BE2C (cell line): ENCODE data around the gene DYRK1A.

Experiments used
- DNase-seq: peaks from one replicate; pipeline ENCODE4 v3.0.0-alpha.2; 2020
- H3K27me3 ChIP-seq: fragments of 250-450 bp; sonication (Bioruptor Pico); 2 replicates; pipeline ENCODE4 v1.5.1; 2020; ENCODE audit warnings: mild to moderate bottlenecking
- H3K36me3 ChIP-seq: fragments of 250-450 bp; sonication (Bioruptor Pico); 2 replicates; pipeline ENCODE4 v1.5.1; 2020; ENCODE audit warnings: mild to moderate bottlenecking
- H3K4me1 ChIP-seq: fragments of 250-450 bp; sonication (Bioruptor Pico); 2 replicates; pipeline ENCODE4 v1.5.1; 2020
- H3K4me3 ChIP-seq: 2 replicates; pipeline ENCODE4 v1.5.1; 2011; ENCODE audit warnings: low read depth, low read length
- H3K9me3 ChIP-seq: fragments of 250-450 bp; sonication (Bioruptor Pico); 2 replicates; pipeline ENCODE4 v1.5.1; 2020
- TF ChIP-seq, protein P1 (sequence below): IDR thresholded peaks from 2 replicates; pipeline ENCODE4 v1.5.1; 2012; ENCODE audit warnings: mild to moderate bottlenecking, low read depth, low read length

The DYRK1A gene

DNA sequence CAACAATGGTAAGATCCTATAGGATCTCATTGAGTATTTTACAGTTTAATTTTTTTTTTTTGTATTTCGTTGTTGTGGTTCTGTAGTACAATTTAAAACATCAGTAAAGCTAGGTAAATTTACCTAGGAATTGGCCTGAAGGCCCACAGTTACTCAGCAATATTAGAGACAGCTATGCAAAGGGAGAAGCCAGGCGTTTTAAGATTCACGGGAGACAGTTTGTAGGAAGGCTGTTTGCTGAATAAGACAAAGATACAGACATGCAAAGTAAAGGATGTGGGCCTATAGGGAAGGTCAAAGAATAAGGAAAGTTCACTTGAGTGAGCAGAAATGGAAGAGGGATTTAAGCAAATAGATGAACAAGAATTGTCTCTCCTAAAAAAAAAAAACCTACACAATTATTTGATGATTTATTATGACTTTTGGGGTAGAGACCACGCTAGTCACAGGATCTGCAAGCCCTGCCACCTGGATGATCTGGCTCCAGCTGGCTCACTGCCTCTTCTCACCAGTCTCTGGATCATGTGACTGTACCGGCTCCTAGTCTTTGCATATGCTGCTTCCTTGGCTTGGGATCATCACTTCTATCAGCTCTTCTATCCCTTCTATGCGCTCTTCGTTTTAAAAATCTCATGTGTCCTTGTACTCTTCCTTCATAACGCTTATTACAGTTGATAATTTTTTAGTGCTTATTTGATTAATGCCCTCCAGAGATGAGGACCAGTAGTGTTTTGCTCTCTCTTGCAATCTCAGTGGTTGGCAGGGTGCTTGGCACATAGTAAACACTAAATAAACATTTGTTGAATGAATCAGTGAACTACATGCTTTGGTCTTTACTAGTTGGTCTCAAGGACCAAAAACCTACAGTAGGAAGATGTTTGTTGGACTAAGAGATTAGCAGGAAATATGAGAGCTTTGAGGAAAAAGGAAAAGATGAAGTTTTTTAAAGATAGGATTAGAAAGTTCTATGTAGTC is 14.1 kb downstream of the DYRK1A start:
- Histone ChIP-seq H3K4me3 (no peak overlapping the region), H3K36me3 (no peaks in the 10 kb centered on the region), H3K4me1 (peaks cover 10% of the 10 kb centered on the region), H3K9me3 (no peaks in the 10 kb centered on the region), H3K27me3 (no peaks in the 10 kb centered on the region)
- TF ChIP-seq, protein P1, sequence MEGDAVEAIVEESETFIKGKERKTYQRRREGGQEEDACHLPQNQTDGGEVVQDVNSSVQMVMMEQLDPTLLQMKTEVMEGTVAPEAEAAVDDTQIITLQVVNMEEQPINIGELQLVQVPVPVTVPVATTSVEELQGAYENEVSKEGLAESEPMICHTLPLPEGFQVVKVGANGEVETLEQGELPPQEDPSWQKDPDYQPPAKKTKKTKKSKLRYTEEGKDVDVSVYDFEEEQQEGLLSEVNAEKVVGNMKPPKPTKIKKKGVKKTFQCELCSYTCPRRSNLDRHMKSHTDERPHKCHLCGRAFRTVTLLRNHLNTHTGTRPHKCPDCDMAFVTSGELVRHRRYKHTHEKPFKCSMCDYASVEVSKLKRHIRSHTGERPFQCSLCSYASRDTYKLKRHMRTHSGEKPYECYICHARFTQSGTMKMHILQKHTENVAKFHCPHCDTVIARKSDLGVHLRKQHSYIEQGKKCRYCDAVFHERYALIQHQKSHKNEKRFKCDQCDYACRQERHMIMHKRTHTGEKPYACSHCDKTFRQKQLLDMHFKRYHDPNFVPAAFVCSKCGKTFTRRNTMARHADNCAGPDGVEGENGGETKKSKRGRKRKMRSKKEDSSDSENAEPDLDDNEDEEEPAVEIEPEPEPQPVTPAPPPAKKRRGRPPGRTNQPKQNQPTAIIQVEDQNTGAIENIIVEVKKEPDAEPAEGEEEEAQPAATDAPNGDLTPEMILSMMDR, result no peak
- peak; percentile 21 for DNase-seq

DNA sequence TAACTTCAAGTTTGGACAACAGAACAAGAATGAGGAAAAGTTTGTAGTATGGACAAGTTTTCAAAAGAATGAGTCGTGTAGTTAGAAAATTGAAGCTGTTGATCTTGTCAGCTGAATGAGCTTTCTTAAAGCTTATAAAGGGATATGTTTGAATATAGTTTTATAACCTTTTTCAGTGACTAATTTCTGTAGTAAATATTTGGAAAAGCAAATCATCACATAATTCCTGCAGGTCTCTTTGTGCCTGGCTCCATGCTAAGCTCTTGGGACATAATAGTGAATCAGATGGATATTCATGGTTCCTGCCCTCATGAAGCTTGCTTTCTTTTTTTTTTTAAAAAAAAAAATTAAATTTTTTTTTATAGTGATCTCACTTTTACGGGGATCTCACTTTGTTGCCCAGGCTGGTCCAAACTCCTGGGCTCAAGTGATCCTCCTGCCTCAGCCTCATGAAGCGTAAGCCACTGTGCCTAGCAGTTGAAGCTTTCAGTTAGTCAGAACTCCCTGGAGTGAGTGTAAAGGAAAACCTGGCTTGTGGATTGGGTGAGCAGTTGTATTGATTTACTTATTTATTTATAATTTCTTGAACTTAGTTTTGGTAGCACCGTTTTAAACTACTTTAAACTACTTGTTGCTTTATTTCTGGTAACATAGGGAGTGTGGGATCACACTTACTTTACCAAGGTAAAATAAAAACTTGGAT is 15.5 kb downstream of the DYRK1A start:
- H3K4me3 ChIP-seq, result no peak overlapping the region
- TF ChIP-seq, protein P1, result no peak
- peaks cover 3% of the 10 kb centered on the region; the same call in 1 of the 2 replicates for H3K36me3 ChIP-seq
- H3K4me1 ChIP-seq, result peaks cover 10% of the 10 kb centered on the region
- DNase-seq, result no peak
- H3K27me3 ChIP-seq, result no peaks in the 10 kb centered on the region
- no peaks in the 10 kb centered on the region for H3K9me3 ChIP-seq

DNA sequence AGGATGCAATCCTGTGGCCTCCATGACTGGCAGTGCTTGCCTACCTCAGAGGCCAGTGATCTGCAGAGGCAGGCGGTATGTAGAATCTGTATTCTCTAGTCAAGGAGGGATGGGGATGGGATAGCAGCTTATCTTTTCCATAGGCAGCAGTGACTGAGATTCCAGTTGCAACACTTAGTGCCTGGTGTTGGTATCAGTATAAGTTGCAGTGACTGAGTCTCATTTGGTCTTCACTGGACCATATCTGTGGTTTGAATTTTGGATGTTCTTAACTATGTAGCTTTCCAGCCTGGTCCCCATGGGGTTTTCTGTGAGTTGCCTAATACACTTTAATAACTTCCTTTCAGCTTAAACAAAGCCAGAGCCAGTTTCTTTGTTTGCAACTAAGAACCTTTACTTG is 16.5 kb downstream of the DYRK1A start:
- H3K4me1 ChIP-seq, result peaks cover 10% of the 10 kb centered on the region
- H3K27me3 ChIP-seq, result no peaks in the 10 kb centered on the region
- peaks cover 3% of the 10 kb centered on the region; the same call in 1 of the 2 replicates for H3K36me3 ChIP-seq
- DNase-seq, result no peak
- no peak overlapping the region for H3K4me3 ChIP-seq
- no peaks in the 10 kb centered on the region for H3K9me3 ChIP-seq
- TF ChIP-seq, protein P1, result no peak

DNA sequence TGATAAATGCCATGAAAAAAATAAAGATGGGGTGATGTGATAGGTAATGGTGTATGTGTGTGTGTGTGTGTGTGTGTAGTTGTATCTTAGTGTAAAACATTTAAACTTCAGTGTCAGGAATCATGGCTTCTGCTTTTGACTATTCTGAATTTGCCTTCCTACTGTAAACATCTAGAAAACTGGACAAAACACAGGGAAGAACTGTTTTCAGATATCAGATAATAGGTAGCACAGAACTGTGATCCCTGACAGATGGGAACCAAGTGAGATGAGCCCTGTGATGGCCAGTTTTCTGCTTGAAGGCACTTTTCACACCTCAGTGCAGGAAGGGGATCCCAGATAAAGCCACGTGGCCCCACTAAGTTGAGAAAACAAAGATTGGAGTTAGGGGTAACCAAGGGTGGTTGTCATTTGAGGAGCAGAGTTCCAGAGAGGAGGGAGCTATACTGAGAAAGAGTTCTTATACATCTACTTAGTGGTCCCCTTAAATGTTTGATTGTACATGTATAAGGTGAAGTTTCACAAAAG is 17.3 kb downstream of the DYRK1A start:
- peaks cover 10% of the 10 kb centered on the region for H3K4me1 ChIP-seq
- H3K4me3 ChIP-seq, result no peak overlapping the region
- H3K36me3 ChIP-seq, result peaks cover 3% of the 10 kb centered on the region; the same call in 1 of the 2 replicates
- TF ChIP-seq, protein P1, result no peak
- H3K27me3 ChIP-seq, result no peaks in the 10 kb centered on the region
- no peaks in the 10 kb centered on the region for H3K9me3 ChIP-seq
- no peak for DNase-seq

DNA sequence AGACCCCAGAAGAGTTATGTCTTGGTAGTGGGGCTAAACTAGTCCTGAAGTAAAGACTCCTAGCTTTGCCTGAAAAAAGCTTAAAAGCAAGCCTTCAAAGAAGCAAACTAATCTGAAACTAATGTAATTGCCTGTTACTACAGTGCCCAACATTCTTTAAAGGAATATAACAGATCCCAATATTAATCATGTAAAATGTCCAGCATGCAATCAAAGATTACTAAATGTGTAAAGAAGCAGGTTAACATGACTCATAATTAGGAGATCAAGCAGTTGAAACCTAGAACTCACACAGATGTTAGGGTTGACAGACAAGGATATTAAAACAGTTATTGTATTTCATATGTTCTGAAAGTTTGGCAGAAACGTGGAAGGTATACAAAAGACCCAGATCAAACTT is 17.8 kb downstream of the DYRK1A start:
- H3K36me3 ChIP-seq, result peaks cover 3% of the 10 kb centered on the region; the same call in 1 of the 2 replicates
- no peak overlapping the region for H3K4me3 ChIP-seq
- TF ChIP-seq, protein P1, result no peak
- H3K27me3 ChIP-seq, result no peaks in the 10 kb centered on the region
- peaks cover 10% of the 10 kb centered on the region for H3K4me1 ChIP-seq
- DNase-seq, result no peak
- no peaks in the 10 kb centered on the region for H3K9me3 ChIP-seq
